Activated CD4-positive, alpha-beta T cell treated with anti-CD3 and anti-CD28 coated beads for 36 hours (primary cell): ENCODE measurements around the gene COL28A1. TPM values are rescaled to one million over a fixed set of nuclear protein-coding genes. Genes with fewer than 3 reads are reported as not detected.
"Not testable (repeated sequence)": the region's sequence is repeated elsewhere in the genome, so short reads cannot be mapped to it uniquely, and the experiment has no call there.

Source experiments
- ATAC-seq: fragments of 200-7000 bp; cut with Tn5 transposase; one replicate; pipeline ENCODE4 v1.10.0; 2021; ENCODE audit warnings: mild to moderate bottlenecking, moderate library complexity
- CTCF ChIA-PET: fragments of 350-600 bp; sonication (Branson Sonifier 250); formaldehyde crosslinking; loops from one replicate; lab custom pipeline; 2021; ENCODE audit warnings: antibody characterized with exemption; lab: Charles Lee
- POLR2A ChIA-PET: fragments of 350-600 bp; sonication (Branson Sonifier 250); formaldehyde crosslinking; loops from one replicate; lab custom pipeline; 2021; ENCODE audit warnings: antibody characterized with exemption, inconsistent platforms; lab: Charles Lee
- DNase-seq: peaks from one replicate; pipeline ENCODE4 v3.0.0-alpha.2; 2020
- H3K27ac Mint-ChIP-seq: one replicate; pipeline ENCODE4 v1.8.0; 2021; ENCODE audit warnings: mixed read lengths
- H3K27me3 Mint-ChIP-seq: one replicate; pipeline ENCODE4 v1.8.0; 2021; ENCODE audit warnings: mixed read lengths
- H3K36me3 Mint-ChIP-seq: one replicate; pipeline ENCODE4 v1.8.0; 2021; ENCODE audit warnings: low read depth, mixed read lengths
- H3K4me1 Mint-ChIP-seq: one replicate; pipeline ENCODE4 v1.8.0; 2021; ENCODE audit warnings: mixed read lengths
- H3K4me3 Mint-ChIP-seq: one replicate; pipeline ENCODE4 v1.8.0; 2021; ENCODE audit warnings: mild to moderate bottlenecking, moderate library complexity, mixed read lengths
- H3K9me3 Mint-ChIP-seq: one replicate; pipeline ENCODE4 v1.8.0; 2021; ENCODE audit warnings: low read depth, mixed read lengths
- intact Hi-C, 2 experiments: fragments of 100-400 bp; cut with DNase I in 1 of 2; cut with micrococcal nuclease in 1 of 2; formaldehyde crosslinking; loops; one replicate each; pipeline versions ENCODE4 v1.14.2 to v1.15.1; 2022 to 2024; cut with DNase I, micrococcal nuclease
- total RNA-seq, 2 experiments: library from RNA; stranded (reverse); gene quantifications; one replicate each; pipeline ENCODE4 v1.2.3, GENCODE V29; 2021

The COL28A1 gene
- total RNA-seq, 2 experiments from 2014 or later = not detected

DNA sequence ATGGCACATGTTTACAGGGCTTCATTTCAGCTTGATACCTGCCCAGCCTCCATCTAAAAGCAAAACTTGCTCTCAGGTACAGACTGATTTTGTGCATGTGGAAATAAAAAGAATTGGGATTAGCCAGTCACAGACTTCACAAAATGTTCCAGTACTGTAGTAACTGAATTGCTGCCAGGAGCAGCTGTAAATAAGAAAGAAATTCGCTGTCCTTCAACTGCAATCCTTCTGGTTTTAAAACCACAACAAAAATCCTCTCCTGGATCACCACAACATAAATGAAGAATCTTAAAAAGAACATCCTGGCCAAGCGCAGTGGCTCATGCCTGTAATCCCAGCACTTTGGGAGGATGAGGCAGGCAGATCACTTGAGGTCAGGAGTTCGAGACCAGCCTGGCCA, 27.1 kb upstream of the COL28A1 start:
- ChIA-PET POLR2A (interaction anchor here (0.6 kb wide), 1 partner anchor 83 kb away, joined by 6 read pairs; no protein-coding TSS in a partner anchor), CTCF (interaction anchor here (0.6 to 1.5 kb wide), 2 partner anchors 12 to 86 kb away, joined by 3 read pairs; no protein-coding TSS in a partner anchor)
- Mint-ChIP-seq H3K27ac (no peak overlapping the region), H3K27me3 (no peaks in the 10 kb centered on the region), H3K36me3 (peaks cover 17% of the 10 kb centered on the region), H3K4me3 (no peak overlapping the region), H3K9me3 (peaks cover 15% of the 10 kb centered on the region), H3K4me1 (no peaks in the 10 kb centered on the region)
- intact Hi-C loops = loop anchor here (10.0 kb wide), 3 partner anchors 402 to 928 kb away; partner anchors contain the start of genes GLCCI1 (in 1 of the 2) and ZNF316 (in 1 of the 2)
- ATAC-seq = no peak
- DNase-seq = no peak

DNA sequence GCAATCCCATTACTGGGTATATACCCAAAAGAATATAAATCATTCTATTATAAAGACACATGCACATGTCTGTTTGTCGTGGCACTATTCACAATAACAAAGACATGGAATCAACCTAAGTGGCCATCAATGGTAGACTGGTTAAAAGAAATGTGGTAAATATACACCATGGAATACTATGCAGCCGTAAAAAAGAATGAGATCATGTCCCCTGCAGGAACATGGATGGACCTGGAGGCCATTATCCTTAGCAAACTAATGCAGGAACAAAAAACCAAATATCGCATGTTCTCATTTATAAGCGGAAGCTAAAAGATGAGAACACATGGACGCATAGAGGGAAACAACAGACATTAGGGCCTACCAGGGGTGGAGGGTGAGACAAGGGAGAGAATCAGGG, 25.9 kb upstream of the COL28A1 start:
- peaks cover 15% of the 10 kb centered on the region for H3K9me3 Mint-ChIP-seq
- ATAC-seq, H3K27ac Mint-ChIP-seq, POLR2A ChIA-PET, H3K4me3 Mint-ChIP-seq, H3K4me1 Mint-ChIP-seq, H3K27me3 Mint-ChIP-seq, DNase-seq: not testable (repeated sequence)
- intact Hi-C loops = loop anchor here (10.0 kb wide), 3 partner anchors 403 to 927 kb away; partner anchors contain the start of genes GLCCI1 (in 1 of the 2) and ZNF316 (in 1 of the 2)
- peaks cover 15% of the 10 kb centered on the region for H3K36me3 Mint-ChIP-seq
- CTCF ChIA-PET = interaction anchor here (0.8 kb wide), 1 partner anchor 25 kb away, joined by 3 read pairs; no protein-coding TSS in a partner anchor

DNA sequence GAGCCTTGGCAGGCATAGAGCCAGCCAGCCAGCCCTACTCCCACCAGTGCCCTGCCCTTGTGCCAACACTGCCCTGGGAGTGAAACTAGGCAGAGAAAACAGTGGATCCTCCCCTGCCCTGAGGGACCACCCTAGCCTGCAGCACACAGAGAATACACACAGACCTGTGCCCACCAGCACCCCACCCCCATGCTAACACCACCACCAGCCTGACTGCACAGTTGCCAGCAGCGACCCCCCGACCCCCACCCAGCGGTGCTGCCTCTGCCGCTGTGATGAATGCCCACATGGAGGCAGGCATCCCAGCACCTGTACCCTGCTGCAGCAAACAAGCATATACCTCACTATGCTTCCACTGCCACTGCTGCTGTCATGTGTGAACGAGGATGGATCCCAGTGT, 21.6 kb upstream of the COL28A1 start:
- Mint-ChIP-seq H3K27ac (no peak overlapping the region), H3K4me3 (no peak overlapping the region), H3K36me3 (peaks cover 15% of the 10 kb centered on the region), H3K9me3 (peaks cover 15% of the 10 kb centered on the region), H3K27me3 (no peaks in the 10 kb centered on the region), H3K4me1 (no peaks in the 10 kb centered on the region)
- intact Hi-C loops = no loop called here
- ATAC-seq (no peak), DNase-seq (no peak)
- ChIA-PET POLR2A (no interaction called here), CTCF (interaction anchor here (0.7 kb wide), 1 partner anchor 266 kb away, joined by 3 read pairs; no protein-coding TSS in a partner anchor)

DNA sequence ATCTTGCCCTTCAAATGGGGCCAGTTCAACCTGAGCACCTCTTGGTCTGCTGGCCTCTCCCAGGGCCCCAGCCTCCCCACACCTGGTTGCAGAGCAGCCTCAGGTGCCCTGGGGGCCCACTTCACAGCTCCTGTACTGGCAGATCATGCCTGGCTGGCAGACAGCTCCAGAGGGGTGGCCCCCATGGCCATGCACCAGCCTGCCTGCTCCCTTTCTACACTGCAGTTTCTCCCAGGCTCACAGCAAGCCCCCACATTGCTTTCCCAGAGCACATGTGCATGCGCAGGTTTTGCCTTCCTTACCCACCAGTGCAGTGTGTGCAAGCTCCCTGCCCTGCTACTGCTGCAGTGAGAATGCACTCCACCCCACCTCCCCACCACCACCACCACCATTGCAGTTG, 21.2 kb upstream of the COL28A1 start:
- Mint-ChIP-seq H3K27me3 (no peaks in the 10 kb centered on the region), H3K9me3 (peaks cover 15% of the 10 kb centered on the region), H3K27ac (no peak overlapping the region), H3K4me3 (no peak overlapping the region), H3K4me1 (no peaks in the 10 kb centered on the region), H3K36me3 (peaks cover 15% of the 10 kb centered on the region)
- POLR2A ChIA-PET = no interaction called here
- DNase-seq (no peak), ATAC-seq (no peak)
- intact Hi-C loops = no loop called here
- CTCF ChIA-PET = interaction anchor here (0.7 kb wide), 1 partner anchor 266 kb away, joined by 3 read pairs; no protein-coding TSS in a partner anchor

DNA sequence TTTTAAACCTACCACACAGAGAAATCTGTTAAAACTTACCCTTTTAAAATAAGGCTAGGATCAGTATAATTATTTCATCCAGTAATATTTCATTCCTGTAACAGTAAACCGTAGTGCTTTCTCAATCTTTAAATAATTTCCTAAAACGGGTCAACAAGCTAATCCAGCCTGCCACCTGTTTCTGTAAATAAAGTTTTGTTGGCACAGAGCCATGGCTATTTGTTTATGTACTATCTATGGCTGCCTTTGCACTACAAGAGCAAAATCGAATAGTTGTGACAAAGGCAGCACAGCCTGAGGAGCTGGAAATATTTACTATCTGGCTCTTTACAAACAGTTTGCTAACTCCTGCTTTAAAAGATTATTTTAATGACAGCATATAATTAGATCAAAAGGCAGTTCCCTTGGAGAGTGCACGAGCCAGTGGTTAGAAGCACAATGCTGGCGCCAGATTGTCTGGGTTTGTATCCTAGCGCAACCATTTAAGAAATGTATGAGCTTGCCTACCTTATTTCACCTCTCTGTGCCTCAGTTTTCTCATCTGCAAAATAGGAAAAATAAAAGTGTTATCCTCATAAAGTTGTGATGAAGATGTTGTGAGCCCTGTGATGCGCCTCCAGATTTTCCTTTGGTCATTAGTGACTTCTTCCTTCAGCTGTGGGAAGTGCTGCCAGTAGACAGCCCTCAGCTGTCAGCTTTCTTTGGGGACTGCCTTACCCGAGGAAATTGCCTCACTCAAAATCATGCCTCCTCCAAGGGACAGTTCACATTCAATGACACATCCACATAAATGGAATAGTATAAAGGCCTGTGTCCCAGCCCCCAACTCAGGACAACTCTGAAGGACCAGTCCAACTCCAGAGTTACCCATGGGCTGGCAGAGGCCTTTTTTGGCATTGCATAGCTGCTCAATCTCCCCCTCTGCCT, 19.2 kb upstream of the COL28A1 start:
- ChIA-PET POLR2A (no interaction called here), CTCF (no interaction called here)
- no peaks in the 10 kb centered on the region for H3K27me3 Mint-ChIP-seq
- DNase-seq = no peak
- ATAC-seq = no peak
- H3K36me3 Mint-ChIP-seq = peaks cover 10% of the 10 kb centered on the region
- no peak overlapping the region for H3K4me3 Mint-ChIP-seq
- no peaks in the 10 kb centered on the region for H3K4me1 Mint-ChIP-seq
- no peak overlapping the region for H3K27ac Mint-ChIP-seq
- intact Hi-C loops = no loop called here
- H3K9me3 Mint-ChIP-seq = peaks cover 15% of the 10 kb centered on the region

DNA sequence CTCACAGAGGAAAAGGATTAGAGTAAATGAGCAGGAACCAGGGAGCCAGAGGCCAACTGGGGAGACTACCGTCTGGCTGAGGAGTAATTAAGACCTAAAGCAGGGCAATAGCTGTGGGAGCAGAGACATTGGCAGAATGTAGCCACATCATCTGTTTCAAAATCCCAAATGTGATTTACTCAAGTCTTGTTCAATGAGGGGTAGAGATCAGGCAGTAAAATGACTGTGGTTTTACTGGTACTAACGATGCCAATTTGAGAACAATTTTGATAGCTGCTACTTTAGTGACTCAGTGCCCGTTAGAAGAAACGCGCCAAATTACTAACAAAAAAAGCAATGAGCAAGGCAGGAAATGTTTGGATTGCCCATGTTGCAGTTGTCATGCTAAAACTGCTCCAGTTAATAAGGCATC, 18.4 kb upstream of the COL28A1 start:
- POLR2A ChIA-PET = no interaction called here
- ATAC-seq (no peak), DNase-seq (no peak)
- CTCF ChIA-PET = no interaction called here
- H3K4me1 Mint-ChIP-seq = no peaks in the 10 kb centered on the region
- no peak overlapping the region for H3K4me3 Mint-ChIP-seq
- intact Hi-C loops = no loop called here
- peaks cover 7% of the 10 kb centered on the region for H3K36me3 Mint-ChIP-seq
- H3K9me3 Mint-ChIP-seq = peaks cover 14% of the 10 kb centered on the region
- no peaks in the 10 kb centered on the region for H3K27me3 Mint-ChIP-seq
- H3K27ac Mint-ChIP-seq = no peak overlapping the region

DNA sequence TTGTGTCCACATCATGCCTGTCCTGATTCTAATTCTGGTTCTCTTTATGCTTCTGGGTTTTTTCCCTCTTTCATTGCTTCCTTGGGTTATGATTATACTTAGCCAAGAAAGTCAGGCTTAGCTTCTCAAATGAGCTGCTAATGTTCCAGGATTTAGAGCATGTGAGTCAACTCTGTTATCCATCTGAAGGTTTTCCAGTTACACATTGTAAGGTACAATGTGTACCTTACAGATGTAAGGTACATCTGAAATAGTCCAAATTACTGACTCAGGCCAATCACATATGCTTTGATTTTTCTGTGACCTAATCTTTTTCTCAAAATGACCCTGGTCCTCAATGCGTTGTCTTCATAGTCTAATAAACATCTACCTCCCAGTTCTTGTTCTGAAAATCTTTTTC, 17.7 kb upstream of the COL28A1 start:
- ChIA-PET POLR2A (no interaction called here), CTCF (interaction anchor here (0.7 kb wide), 1 partner anchor 394 kb away, joined by 3 read pairs; no protein-coding TSS in a partner anchor)
- DNase-seq (no peak), ATAC-seq (no peak)
- Mint-ChIP-seq H3K36me3 (peaks cover 3% of the 10 kb centered on the region), H3K27ac (no peak overlapping the region), H3K4me3 (no peak overlapping the region), H3K27me3 (no peaks in the 10 kb centered on the region), H3K4me1 (no peaks in the 10 kb centered on the region), H3K9me3 (peaks cover 7% of the 10 kb centered on the region)
- intact Hi-C loops = no loop called here

DNA sequence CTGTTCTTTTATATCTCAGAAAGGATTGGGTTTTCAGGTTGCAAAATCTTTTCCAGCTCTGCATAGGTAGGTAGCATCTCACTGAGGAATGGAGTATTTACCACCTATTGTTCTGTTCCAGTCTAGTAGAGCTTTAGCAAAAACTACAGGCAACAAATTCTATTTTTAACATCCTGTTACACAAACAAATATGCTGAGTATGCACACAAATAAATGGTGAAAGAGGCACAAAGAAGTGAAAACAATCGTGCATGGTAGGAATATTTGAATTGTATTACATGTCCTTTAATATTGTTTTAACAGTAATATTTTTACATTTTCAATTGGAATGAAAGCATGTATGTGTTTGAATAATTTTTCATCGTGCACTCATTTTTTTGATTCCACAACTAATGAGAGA, 16.5 kb upstream of the COL28A1 start:
- POLR2A ChIA-PET = no interaction called here

DNA sequence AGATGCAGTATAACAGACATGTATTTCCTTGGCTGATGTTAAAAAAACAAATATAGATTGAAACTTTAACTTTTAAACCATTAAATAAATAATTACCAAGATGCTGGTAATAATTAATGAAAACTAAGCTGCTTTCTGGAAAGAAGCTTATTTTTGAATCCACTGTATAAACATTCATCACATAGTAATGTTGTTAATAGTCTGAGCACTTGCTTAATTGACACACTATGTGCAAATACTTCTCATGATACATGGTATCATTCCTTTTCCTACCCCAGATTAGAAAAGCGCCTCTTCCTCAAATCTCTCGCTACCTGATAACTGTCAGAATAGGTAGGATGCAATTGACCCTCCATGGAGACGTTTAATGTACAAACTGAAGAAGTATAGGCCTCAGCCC, 15.0 kb upstream of the COL28A1 start:
- H3K4me1 Mint-ChIP-seq = no peaks in the 10 kb centered on the region

More for the DNA sequence above, 16.5 kb upstream of the COL28A1 start:
- Mint-ChIP-seq H3K27ac (no peak overlapping the region), H3K4me1 (no peaks in the 10 kb centered on the region), H3K9me3 (no peaks in the 10 kb centered on the region), H3K27me3 (no peaks in the 10 kb centered on the region), H3K36me3 (no peaks in the 10 kb centered on the region), H3K4me3 (no peak overlapping the region)
- ATAC-seq (no peak), DNase-seq (no peak)
- CTCF ChIA-PET = no interaction called here
- intact Hi-C loops = no loop called here

DNA sequence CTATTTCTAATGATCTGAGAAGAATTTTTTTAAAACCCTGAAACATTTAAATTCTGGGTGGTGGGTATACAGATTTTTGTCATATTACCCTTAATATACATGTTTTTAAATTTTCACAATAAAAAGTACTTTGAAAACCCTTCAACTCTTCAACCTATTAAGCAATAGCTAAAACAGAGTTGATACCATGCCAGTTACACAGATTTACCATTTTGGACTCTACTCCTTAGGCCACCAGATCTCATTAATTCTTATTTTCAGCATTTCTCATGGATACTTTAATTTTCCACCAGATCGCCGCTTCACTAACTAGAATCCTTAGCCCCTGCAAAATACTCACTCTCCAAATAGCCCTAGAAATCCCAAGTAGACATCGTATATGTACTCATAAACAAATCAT, 12.7 kb upstream of the COL28A1 start:
- Mint-ChIP-seq H3K36me3 (no peaks in the 10 kb centered on the region), H3K27me3 (peaks cover under 1% of the 10 kb centered on the region), H3K4me3 (no peak overlapping the region), H3K9me3 (no peaks in the 10 kb centered on the region), H3K27ac (no peak overlapping the region), H3K4me1 (no peaks in the 10 kb centered on the region)
- intact Hi-C loops = no loop called here
- POLR2A ChIA-PET = no interaction called here
- DNase-seq (no peak), ATAC-seq (no peak)
- CTCF ChIA-PET = interaction anchor here (0.7 kb wide), 1 partner anchor 662 kb away, joined by 3 read pairs; no protein-coding TSS in a partner anchor

More for the DNA sequence above, 15.0 kb upstream of the COL28A1 start:
- no peak overlapping the region for H3K4me3 Mint-ChIP-seq
- no peaks in the 10 kb centered on the region for H3K9me3 Mint-ChIP-seq
- H3K36me3 Mint-ChIP-seq = no peaks in the 10 kb centered on the region
- no peak for ATAC-seq
- POLR2A ChIA-PET = no interaction called here
- intact Hi-C loops = no loop called here
- CTCF ChIA-PET = interaction anchor here (1.3 kb wide), 1 partner anchor 12 kb away, joined by 3 read pairs; no protein-coding TSS in a partner anchor
- DNase-seq = no peak
- H3K27ac Mint-ChIP-seq = no peak overlapping the region
- no peaks in the 10 kb centered on the region for H3K27me3 Mint-ChIP-seq

DNA sequence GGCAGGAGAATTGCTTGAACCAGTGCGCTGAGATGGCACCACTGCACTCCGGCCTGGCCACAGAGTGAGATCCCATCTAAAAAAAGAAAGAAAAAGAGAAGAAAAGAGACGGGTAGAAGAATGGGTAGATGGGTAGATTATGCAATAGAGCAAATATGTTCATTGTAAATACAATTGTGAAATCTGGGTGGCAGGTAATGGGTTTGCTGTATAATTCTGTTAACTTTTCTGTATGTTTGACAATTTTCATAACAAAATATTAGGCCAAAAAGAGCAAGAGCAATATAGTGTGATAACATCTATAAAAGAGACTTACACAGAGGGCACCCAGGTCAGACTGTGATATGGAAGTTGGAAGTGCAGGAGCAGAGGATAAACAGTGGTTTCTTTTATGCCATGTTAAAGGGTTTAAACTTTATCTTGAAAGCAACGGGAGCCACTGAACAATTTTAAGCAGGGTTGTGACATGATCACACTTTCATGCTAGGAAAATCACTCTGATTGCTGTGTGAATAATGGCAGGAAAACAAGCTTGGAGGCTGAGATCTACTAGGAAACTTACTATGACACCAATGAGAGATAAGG, 6.7 kb upstream of the COL28A1 start:
- DNase-seq (no peak), ATAC-seq (no peak)
- H3K4me1 Mint-ChIP-seq = no peaks in the 10 kb centered on the region
- no peak overlapping the region for H3K27ac Mint-ChIP-seq
- H3K4me3 Mint-ChIP-seq = no peak overlapping the region
- H3K36me3 Mint-ChIP-seq = no peaks in the 10 kb centered on the region
- POLR2A ChIA-PET = no interaction called here
- intact Hi-C loops = loop anchor here in 1 of 2 experiments (5.0 kb wide), 1 partner anchor 360 kb away; the partner anchor contains the start of gene C1GALT1
- CTCF ChIA-PET = interaction anchor here (0.8 to 1.2 kb wide), 3 partner anchors 17 to 449 kb away, joined by 3 to 5 read pairs (median 4); no protein-coding TSS in a partner anchor
- H3K9me3 Mint-ChIP-seq = no peaks in the 10 kb centered on the region
- H3K27me3 Mint-ChIP-seq = peaks cover 7% of the 10 kb centered on the region
